T-helper 22 cell (primary cell): ENCODE results near the gene TMEM109.

Source experiments
- DNase-seq: peaks from one replicate; pipeline ENCODE4 v3.0.0-alpha.2; 2020; ENCODE audit warnings: low read depth

The TMEM109 gene

DNA sequence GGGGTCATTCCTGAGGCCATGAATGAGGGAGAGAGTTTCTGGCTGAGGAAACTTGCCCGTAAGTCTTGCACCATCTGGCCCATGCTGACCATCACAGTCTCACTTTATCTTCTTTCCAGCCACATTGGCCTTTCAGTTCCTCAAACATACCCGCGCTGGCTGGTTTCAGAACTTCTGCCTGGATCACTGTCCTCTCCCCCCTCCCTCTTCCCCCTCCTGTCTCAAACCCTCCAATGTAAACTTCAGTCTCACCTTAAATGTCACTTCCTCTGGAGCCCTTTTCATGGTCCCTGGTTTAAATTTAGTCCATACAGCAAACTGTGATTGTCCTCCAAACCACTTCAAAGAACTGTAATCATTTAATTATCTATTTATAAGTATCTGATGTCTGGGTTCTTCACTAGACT lies 3.7 kb upstream of the TMEM109 start:
- no peak for DNase-seq

DNA sequence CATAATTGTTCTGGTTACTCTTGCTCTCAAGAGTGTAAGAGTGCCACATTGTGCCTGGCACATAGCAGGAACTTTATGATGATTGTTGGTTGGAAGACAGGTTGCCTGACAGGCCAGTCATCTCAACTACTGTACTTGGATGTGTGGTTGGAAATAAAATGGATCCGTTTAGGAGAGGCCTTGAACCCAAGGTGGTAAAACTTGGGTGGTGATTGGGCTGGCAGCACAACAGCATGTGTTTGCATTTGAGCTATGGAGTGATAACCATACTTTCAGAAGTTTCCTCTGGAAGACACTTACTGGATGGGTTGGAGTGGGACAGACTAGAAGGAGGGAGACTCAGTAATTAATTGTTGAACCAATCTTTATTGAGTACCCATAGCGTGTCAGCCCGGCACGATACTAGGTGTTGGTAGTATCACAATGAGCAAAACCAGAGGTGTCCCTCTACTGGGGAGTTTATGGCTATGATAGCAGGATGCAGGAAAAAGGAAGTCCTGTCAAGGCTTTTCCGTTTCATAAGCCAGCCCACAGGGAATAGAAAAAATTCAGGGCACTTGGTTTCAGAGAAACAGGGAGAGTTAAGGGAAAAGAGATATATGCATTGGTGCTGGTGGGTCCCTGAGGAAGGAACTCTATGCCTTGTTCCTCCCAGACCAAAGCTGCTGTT lies 3.1 kb upstream of the TMEM109 start:
- DNase-seq: no peak

DNA sequence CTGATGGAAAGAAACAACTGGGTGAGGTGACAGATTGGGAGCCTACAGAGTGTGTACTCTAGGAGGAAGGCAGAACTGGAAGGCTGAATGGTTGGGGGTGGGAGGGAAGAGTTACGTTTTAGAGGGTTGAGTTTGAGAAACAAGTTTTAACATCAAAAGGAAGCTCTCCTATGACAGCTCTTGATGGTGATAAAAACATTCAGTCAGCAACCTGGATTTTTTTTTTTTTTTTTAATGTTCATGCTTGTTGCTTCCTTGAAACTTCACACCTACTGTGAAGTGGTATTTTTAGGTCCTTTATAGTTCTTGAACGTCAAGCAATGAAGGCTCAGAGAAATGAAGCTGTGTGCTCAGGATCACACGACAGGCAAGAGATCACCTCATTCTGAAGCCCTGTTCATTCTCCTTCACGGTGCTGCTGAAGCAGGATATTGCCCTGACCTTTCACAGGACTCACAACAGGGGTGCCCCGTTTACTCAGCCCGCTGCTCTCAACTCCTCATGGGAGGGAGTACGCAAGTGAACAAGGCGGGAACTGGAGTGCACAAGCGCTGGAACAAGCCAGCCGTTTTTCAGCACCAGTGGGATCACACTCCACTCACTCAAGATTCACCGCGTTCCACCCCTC lies 1.6 kb upstream of the TMEM109 start:
- no peak for DNase-seq

DNA sequence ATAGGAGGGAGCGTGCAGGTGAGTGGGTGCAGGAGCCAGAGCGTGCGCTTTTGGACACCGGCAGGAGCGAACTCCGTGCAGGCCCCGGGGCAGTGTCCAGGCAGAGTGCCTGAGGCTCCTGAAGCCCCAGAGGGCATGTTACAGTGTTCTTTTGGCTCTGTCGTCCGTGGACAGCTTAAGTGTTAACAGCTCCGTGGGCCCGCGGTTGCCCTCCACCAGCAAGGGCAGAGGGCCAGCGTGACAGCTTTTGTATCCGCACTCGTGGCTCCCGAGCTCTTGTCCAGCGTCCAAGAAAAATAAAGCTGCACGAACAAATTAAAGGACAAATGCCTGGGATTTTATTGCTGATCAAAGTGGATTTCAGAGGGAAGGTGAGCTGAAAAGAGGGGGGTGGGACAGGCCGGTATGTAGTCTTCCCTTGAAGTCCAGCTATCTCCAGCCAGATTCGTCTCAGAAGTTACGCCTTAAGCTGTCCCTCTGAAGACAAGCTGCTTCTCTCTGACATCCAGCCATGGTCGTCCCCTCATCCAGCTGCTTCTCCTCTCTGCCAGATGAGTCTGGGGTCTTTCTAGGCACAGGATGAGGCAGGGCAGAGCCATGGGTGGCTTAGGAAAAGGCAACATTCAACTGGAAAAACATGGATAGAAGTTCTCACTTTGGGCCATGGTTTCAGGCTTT lies 968 bp upstream of the TMEM109 start:
- no peak for DNase-seq

DNA sequence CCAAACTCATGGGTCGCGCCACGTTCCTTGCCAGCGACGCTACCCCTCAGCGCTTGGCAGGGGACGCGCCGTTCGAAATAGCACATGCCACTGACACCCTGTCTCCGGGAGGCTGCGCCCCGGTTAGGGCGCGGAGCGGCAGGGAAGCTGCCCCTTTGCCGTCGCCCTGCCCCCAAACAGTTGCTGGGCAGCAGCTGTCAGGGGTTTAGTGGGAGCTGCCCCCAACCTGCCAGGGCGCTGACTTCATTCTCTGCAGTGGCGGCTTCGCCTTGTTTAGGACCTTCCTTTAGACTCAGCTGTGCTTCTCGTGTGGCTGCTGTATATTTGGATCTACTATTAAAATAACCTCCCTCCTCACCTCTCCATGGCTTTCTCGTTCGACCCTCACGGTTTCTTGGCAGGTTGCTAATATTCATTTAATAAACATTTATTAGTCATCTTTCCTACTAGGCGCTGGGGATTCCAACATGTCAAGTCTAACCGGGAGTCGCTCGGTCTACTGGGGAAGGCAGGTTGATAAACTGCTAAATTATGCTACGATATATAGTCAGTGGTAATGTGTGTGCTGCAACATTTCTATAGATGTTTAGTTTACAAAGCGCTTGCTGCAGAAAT lies 782 bp downstream of the TMEM109 start:
- DNase-seq: peak; percentile 15

DNA sequence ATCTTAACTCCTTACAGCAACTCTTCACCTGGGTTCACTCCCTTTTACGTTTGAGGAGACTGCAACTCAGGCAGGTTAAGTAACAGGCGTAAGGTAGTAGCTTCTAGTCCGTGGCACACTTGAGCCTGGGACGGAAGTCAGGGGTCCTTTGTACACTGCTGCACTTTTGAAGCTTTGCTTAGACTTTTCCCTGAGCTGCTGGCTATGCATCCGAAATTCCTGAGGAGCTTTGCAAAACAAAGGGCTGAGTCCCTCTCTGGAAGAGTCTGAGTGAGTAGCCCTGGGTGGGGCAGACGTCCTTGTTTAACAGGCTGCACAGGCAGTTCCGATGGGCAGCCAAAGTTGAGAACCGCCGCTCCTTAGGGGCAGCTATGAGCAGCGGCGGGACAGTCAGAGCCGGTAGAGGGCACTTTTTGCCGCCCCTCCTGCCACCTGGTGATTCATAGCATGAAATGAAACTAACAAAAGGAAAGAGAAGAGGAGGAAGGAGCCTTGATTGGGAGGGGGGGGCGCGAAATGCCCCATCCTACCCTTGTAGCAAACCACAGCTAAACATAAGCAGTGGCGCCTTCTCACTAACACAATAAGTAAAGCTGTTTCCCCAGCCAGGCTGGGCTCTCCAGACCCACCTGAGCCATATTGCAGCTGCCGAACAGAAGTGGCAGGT lies 1.4 kb downstream of the TMEM109 start:
- DNase-seq: peak; percentile 57

DNA sequence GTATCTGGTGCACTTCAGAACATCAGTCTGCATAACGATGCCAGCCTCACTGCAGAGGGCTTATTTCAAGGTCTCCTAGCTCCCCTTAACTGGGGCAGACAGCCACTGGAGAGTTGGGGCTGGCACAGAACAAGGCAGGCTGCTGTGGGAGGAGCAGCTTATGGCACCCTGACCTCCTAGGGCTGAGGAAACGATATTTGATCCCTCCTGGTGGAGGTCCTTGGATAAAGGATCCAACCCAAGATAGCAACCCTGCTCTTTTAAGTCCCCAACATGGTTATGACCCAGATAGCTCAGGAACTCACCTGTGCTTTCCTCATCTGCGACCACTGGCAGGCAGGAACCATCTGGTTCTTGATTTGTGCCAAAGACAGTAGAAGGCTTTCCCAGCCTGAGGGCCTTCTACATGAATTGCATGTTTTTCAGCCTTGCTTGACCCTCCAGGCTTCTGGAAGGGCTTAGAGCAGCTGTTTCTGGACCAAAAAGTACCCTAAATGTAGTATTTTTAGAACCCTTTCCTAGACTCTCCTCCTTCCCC lies 2.8 kb downstream of the TMEM109 start:
- no peak for DNase-seq

DNA sequence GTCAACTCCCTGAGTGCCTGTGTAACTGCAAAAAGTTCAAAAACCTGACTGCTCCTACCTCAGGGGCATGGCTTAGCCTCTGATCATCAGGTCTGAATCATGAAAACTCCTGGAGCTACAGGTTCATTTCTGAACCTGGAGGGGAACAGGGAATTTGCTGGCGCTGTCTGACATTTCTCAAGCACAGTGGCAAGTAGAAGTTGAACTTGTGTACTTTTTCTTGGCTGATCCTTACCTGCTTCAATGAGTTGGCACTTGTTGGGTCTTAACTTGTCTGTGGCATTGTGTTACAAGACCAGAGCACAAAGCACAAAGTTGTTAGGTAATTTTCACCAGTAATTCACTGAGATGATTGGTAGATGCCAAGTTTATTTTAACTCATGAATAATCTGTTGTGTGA lies 3.3 kb downstream of the TMEM109 start:
- no peak for DNase-seq

DNA sequence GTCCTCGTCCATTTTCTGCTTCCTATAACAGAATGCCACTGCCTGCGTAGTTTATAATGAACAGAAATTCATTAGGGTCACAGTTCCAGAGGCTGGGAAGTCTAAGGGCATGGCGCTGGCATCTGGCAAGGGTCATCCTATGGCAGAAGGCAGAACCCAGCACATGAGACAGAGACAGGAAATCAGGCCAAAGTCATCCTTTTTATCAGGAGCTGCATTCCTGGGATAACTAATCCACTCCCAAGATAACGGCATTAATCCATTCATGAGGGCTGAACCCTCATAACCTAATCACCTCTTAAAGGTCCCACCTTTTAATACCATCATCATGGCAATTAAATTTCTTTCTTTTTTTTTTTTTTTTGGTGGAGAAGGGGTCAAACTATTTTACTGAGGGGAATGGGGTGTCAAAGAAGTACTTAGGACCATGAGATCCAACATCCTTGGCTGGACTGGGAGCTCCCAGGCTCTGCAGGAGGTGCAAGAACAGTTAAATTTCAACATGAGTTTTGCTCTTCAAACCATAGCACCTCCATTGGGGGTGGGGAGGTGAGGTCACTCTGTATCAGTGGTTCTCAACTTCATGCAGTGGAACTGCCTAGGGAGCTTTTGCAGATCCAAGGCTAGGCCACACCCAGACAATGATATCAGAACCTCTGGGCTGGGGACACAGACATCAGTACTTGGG lies 4.4 kb downstream of the TMEM109 start:
- DNase-seq: no peak

DNA sequence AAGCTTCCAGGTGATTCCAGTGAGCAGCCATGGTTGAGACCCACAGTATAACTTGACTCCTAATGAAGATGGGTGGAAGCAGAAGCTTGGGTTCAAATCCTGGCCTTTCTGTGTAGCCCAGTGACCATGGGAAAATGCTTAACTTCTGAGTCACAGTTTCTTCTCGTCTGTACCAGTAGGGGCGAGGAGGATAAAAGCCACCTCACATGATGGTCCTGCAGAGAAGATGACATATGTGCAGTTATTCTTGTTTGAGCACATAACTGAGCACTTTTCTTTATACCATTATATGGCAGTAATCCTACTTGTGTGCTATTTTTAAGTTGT lies 4.9 kb downstream of the TMEM109 start:
- no peak for DNase-seq

DNA sequence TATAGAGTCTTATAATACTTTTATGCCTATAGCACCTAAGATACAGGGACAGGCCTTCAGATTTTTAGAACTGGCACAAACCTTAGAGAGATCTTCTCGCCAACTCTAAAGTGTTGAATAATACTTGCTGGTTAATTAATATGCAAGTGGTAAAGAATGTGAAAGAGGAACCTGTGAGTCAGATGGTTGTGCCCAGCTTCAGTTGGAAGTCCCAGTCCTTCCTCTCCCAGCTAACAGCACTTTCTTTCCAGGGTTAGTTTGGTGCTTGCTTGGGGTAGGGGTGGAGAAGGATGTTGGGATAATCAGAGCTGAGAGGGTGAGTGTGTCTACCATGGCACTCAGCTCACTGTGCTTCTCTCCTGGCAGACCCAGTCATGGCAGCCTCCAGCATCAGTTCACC lies 5.4 kb downstream of the TMEM109 start:
- no peak for DNase-seq

DNA sequence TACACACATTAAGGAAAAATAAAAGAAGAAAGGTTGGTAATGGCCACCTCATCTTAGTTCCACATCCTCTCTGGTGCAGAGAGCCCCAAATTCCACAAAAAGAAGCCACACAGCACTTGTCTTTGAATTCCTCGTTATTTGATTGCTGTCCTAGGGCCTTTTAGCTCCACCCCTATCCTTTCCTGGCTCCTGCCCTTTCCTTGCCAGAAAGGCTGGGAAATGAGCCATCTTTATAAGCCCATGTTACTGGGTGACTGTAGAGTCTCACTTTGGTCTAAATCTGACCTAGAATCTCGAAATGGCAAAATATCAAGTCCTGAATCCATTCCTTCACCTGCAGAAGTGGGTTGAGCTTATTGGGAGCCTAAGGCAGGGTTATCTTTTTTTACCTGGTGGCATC lies 6.0 kb downstream of the TMEM109 start:
- no peak for DNase-seq

DNA sequence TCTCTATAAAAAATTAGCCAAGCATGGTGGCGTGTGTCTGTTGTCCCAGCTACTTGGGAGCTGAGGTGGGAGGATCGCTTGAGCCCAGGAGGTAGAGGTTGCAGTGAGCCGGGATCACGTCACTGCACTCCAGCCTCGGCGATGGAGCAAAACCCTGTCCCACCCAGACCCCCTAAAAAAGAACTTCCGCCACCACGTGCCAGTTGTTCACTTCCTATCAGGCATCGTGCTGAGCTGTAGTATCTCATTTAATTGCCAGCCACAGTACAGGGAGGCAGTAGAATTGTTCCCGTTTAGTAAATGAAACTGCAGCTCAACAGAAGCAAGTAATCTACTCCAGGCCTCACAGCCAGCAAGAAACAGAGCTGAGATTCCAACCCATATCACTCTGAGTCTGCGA lies 7.3 kb downstream of the TMEM109 start:
- DNase-seq: no peak

DNA sequence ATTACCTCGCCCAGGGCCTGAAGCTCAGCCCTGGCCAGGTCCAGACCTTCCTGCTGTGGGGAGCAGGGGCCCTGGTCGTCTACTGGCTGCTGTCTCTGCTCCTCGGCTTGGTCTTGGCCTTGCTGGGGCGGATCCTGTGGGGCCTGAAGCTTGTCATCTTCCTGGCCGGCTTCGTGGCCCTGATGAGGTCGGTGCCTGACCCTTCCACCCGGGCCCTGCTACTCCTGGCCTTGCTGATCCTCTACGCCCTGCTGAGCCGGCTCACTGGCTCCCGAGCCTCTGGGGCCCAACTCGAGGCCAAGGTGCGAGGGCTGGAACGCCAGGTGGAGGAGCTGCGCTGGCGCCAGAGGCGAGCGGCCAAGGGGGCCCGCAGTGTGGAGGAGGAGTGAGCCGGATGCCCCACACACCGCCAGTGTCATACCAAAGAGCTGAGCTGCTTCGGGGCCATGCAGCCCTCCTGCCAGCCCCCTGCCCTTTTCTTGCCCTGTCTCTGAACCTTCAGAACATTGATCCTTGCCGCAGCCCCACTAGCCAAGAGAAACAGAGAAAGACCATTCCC lies 7.9 kb downstream of the TMEM109 start:
- DNase-seq: no peak

DNA sequence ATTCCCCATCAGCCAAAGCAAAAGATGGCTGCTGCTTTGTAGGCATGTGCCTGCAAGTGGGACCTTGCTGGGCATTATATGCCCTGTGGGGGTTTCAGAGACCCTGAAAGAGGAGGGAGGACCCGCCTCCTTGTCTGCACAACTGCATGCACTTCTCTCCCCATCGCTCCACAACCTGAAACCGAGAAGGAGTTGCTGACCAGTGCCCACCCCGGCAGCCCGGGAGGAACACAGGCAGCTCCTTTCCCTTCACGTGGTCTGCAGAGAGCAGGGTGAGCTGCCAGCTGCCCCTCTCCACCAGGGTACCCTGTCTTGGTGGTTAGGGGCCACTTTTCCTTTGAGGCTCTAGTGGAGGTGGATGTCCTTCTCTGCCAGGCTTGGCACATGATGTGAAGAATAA lies 8.9 kb downstream of the TMEM109 start:
- no peak for DNase-seq

DNA sequence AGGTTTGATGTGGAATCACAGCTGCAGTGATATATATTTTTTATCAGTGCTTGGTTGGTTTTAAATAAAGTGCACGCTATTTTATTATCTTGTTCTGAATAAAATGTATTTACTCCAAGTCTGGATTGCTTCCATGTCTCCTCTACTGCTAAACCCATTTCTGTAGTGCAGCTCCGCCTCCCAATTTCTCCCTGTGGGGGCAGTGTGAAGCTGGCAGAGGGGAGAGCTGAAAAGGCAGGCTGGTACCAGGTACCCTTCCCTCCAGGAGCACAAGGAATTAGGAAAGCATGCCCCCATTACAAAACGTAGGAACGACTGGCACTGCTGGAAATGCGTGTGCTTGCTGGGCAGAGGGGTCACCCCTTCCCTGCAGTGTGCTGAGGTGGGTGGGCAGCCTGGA lies 9.4 kb downstream of the TMEM109 start:
- no peak for DNase-seq

DNA sequence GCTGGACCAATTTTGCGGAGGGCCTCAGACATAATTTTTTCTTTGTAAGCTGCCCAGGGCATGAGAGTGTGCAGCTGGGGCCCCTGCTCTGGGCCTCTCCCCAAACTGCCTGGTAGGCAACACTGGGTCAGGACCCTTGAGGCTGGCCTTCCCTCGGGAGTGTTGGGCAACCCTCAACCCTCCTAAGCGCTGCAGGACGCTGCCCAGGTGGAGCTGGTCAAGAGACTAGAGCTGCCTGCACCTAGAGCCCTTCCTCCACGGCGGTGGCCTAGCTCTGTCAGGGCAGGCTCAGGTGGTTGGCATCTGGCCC lies 9.8 kb downstream of the TMEM109 start:
- DNase-seq: no peak

DNA sequence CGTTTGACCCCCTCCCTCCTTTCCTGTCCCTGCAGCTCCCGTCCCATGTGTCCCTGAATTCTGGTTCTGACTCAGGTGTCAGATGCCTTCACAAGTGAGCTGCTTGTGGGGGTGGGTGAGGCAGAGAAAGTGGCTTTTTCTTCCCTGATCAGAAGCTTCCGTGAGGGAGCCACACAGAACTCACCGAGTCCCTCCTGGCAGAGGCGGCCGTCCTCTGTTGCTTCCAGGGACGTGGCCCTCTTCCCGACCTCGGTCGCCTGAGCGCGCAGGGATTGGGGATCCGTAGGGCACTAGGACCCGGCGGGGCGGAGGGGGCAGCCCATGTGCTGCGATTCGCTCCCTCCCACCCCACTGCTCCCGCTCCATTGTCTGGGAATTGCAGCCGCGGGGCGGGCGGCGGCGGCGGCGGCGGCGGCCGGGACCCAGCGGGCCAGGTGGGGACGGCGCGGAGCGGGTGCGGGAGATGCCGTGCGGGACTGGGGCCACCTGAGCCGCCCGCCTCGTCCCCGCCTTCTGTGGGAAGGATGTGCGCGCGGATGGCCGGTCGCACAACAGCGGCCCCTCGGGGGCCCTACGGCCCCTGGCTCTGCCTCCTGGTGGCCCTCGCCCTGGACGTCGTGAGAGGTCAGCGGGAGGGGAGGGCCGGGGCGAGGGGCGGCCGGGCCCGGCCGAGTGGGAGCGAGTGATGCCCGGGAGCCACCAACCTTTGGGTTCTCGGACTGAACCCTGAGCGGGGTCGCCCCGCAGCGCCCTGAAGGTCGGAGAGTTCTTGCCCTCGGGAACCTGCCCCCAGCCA lies 10.3 kb downstream of the TMEM109 start, which contains the start of gene TMEM132A:
Gene TMEM132A, plus strand, starts transcription at position 351 of the 796 bp plus-strand sequence. Its CDS starts 174 bp downstream, at position 525.
- no peak for DNase-seq

DNA sequence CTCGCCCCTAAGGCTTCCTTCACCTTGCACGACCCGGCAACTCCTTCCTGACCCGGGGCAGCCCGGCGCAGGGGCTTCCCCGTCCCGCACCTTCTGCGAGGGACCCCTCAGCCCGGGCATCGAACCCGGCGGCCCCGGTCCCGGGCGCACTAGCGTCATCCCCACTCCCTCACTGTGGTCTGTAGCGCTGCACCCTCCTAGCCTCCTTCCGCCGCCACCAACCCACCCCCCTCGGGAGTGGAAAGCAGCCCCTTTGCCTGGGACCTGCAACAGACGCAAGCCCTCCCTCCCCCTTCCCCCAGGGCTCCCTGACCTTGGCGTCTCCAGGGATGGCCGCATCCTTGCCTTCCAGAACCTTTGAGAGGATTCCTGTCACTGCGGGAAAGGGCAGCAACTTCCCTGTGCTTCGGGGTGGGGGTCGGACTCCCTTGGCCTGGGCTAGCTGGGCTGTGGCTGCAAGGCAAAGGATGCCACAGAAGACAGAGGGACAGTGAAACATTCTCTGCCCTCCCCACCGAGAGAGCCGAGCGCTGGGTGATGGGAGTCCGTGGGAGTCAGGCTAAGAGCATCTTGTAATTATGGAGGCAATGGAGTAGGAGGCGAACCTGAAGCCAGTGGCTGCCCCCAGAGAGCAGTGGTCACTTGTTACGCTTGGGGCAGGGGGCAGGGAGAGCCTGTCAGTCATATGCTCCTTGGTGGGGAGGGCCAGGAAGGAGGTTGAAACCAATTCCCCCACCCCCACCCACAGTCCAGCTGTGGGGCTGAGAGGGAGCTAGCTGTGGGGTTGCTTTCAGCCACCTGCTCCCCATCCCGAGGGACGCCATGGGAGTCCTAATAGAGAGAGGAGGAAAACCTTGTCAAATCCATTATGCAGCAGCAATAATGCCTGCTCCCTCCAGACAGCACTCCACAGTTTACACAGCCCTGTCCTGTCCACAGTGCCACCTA lies 11.2 kb downstream of the TMEM109 start:
- no peak for DNase-seq

DNA sequence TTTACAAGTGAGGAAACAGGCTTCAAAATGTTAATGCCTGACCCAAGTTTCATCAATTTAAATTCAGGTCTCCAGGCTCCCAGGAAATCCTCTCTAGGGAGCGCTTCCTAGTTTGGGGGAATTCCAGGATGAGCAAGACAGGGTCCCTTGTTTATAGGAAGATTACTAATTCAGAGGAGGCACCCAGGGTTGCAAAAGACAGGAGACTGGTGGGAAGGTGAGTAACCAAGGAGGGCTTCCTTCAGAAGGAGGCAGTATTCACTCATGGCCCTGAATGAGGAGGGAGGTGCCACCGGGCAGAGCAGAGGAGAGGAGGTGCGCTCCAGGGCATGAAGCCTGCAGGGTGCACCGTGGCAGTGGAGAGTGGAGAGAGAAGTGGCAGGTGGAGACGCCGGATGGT lies 11.9 kb downstream of the TMEM109 start:
- no peak for DNase-seq
